HG03460 (cell line): Measurements from ENCODE around the gene ABR.
"Not testable (repeated sequence)": the region's sequence is repeated elsewhere in the genome, so short reads cannot be mapped to it uniquely, and the experiment has no call there.

Experiments used
- ATAC-seq: cut with Tn5 transposase; IDR thresholded peaks from one replicate; pipeline ENCODE4 v1.9.1; 2021; ENCODE audit not compliant: unreplicated experiment

The ABR gene

GRCh38 chr17:1202291-1202690, 22.5 kb upstream of the ABR start:
- no peak for ATAC-seq

DNA sequence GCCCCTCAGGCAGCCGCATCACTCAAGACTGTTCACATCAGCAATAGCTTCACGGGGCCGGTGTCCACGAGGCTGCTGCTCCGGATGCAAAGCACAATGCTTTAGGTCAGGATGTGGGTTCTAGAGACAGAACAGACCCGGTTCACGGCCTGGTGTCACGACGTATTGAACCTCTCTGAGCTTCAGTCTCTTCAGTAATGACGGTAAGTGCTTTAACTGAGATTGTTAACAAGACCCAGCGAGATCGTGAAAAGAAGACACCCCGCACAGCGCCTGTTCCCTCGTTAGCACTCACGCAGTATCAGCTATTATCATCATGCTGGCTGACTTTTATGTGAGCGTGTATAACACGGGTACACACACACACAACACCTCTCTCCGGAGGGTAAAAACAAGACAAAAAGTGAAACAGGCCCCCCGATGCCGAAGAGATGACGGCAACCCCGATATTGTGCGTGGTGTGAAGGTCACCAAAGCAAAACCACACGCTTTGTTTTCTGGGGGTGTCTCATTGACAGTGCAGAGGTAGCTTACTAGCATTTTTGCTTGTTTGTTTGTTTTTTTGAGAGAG, 21.4 kb upstream of the ABR start:
- no peak for ATAC-seq

DNA sequence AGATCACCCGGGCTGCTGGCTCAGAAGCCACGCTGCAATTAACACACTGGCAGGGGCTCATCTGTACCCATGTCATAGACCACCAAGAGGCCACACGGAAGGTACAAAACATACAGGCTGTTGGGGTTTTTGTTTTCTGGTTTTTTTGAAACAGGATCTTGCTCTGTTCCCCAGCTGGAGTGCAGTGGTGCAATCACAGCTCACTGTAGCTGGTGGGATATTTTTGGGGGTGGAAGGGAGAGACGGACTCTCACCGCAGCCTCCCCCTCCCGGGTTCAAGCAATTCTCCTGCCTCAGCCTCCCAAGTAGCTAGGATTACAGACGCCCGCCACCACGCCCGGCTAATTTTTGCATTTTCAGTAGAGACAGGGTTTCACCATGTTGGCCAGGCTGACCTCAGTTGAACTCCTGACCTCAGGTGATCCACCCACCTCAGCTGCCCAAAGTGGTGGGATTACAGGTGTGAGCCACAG, 19.5 kb upstream of the ABR start:
- ATAC-seq, result not testable (repeated sequence)

GRCh38 chr17:1197781-1198490, 18.2 kb upstream of the ABR start:
- ATAC-seq, result no peak

DNA sequence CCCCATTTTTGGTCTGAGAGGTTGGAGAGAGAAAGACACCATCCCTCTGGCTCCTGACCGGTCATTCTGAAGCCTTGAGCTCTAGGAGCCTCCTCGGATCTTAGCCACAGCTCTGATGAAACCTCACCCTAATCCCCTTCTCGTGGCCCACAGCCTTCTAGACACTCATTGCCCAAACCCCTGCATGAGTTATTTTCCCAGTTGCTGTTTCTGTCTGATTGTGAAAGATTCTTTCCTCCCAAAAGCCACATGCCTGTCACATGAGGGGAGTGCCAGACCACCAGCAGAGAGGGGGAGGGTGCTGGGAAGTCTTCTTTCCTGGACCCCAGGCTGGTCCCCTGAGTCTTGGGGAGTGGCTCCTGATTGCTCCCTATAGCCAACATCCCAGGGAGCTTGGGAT, 17.6 kb upstream of the ABR start:
- no peak for ATAC-seq

DNA sequence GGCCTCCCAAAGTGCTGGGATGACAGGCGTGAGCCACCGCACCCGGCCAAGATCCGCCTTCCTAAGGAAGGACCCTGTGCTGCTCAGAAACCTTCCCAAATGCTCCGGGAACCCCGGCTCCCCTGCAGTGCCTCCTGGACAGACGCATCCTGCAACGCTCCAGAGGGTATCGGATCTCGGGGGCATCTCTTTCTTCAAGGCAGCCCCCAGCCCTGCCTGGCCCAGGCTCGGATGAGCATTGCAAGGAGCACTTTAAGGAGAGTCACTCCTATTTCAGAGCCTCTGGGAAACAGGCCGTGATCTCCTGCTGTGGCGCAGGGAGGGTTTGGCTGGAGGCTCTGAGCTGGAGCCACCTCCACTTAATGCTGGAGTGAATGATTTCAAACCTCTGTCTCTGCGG, 17.2 kb upstream of the ABR start:
- no peak for ATAC-seq

DNA sequence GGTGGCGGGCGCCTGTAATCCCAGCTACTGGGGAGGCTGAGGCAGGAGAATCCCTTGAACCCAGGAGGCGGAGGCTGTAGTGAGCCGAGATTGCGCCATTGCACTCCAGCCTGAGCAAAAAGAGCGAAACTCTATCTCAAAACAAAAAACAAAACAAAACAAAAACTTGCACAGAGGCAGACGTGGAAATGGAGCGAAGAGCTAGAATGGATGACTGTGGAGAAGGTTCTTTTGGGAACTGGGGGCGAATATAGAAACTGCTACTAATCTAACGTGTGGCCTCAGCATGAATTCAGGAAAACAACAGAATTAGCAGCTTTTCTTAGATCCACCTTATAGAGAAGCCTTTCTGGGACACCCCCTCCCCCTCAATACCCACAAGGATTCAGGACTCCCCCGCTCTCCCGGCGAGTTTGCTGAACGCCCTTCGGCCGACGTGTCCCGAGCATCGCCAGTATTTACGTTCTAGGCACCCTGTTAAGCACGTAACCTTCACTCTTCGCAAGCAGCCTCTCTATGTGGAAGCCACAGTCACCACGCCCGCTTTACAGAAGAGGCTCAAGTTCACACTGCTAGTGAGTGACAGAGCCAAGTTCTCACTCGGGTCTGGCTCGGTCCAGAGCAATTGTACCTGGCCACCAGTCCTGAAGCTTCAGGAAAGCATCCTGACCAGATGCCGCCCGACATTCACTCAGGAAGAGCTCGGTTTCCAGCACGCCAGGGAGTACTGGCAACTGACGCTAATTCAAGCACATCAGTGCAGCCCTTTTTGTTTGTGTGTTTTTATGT, 13.3 kb upstream of the ABR start:
- no peak for ATAC-seq

- ATAC-seq, result no peak
Measured at GRCh38 chr17:1190751-1191331, 11.1 kb upstream of the ABR start.

- no peak for ATAC-seq
Measured at GRCh38 chr17:1188812-1189504, 9.2 kb upstream of the ABR start.

DNA sequence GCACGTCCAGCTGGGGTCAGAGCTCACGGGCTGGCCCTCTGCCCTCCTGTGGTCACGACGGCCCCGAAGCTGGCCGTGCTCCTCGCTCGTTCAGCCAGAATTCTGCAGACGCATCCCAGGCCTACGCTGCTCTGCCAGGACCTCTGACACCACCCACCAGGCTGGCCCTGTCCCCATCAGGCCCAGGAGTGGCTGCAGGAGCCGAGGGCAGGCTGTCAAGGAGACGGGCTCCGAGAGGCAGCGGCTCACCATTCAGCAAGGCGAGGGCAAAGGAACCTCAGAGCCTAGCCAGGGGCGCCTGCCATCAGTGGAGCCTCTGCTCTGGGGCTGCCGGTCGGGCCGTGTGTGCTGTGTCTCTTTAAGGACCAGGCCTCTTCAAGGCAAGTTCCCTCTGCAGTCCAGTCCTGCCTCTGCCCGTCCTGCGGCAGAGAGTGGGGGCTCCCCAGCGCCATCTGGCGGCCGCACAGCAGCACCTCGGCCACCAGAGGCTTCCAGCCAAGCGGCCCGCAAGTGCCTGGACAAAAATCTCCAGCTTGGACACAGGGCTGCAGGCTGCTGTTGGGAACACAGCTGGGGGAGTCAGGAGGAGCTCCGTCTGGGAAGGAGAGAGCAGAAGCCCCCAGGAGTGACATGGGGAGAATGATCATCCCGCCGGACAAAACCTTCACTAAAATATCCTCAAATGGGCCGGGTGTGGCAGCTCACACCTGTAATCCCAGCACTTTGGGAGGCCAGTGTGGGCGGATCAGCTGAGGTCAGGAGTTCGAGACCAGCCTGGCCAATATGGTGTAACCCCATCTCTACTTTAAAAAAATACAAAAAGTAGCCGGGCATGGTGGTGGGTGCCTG, 7.4 kb upstream of the ABR start:
- no peak for ATAC-seq

DNA sequence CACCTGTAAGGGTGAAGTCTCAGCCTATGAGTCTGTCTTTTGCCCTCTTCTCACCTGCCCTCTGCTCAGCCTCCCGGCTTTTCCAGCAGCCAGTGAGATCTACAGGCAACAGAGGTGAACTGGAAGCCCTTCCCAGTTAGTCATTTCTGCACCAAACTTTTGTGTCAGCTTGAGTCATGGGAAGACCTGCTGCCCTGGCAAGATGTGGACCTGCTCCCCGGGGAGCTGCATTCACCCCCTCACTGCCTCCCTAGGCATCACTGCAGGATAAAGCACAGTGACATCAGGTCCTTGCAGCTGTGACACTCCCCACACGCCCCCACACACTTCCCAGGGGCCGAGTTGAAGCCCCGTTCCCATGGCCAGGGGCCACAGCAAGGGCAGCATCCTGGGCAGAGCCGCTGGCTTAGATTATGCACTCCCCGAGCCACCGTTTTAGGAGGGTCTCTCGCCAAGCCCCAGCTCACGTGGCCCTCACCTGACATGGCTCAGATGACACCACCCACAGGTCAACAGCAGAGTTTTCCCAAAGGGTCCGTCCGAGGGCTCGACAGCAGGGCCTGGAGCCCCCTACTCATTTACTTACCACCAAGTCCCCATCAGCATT, 6.5 kb upstream of the ABR start:
- ATAC-seq, result no peak

GRCh38 chr17:1183171-1183873, 3.5 kb upstream of the ABR start:
- ATAC-seq, result peak; percentile 38

GRCh38 chr17:1182811-1183170, 3.0 kb upstream of the ABR start:
- ATAC-seq, result no peak

- no peak for ATAC-seq
Measured at GRCh38 chr17:1181753-1182137, 2.0 kb upstream of the ABR start.

GRCh38 chr17:1180958-1181752, 1.4 kb upstream of the ABR start:
- ATAC-seq, result peak; percentile 36

DNA sequence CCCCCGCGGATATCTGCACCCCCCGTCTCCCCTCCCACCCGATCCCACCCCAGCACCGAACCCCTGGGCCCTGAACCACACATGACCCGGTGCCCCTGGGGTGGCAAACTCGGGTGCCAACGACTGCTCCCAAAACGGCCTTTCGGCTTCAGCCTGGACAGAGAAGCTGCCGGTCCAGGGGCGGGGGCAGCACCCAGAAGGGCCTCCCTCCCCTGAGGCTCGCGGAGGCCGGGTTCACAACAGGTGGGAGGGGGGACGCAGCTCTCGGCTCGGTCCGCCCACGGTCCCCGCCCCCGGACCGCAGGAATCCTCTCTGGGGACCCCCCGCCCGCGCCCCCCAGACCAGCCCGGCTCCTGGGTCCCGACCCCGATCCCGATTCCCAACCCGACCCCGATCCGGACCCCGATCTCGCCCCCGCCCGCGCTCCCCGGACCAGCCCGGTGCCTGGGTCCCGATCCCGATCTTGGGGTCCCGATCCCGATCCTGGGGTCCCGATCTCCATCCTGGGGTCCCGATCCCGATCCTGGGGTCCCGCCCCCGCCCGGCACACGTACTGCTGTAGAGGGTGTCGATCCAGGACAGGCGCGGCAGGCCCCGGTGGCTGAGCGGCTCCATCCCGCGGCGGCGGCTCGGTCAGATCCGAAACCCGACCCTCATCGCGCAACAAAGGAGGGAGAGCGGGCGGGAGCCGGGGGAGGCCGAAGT, 516 bp downstream of the ABR start:
- no peak for ATAC-seq

DNA sequence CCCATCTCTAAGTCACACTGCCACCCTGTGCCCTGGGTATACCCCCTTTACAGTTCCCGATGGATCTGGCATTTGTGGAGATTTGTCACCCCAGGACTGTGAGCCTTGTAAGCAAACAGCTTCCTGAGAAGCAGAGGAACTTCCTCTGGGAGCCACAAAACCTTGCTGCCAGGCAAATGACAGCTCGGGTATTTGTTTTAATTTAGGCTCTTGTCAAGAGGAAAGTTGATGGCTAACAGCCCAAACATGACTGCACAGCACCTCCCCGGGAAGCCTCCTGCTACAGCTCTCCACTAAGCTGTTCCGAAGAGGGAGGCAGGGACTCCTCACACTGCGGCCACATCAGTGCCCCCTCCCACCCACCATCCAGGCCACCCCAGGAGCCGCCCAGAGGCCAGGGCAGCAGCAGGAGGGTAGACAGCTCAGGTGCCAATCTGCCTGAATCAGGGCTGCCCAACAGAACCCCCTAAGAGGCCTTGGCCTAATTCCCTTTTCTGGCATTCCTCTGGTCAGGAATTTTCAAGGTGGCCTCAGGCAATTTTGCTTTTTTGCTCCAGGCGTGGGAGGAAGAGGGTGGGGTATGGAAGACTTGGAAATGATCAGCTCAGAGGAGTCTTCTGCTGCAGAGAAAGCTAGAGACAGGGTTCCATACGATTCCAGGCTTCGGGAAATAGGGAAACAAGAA, 2.6 kb downstream of the ABR start:
- ATAC-seq, result no peak
